NCI-H748 (cell line): ENCODE measurements around the gene SUV39H2.
"Not testable (repeated sequence)": the region's sequence is repeated elsewhere in the genome, so short reads cannot be mapped to it uniquely, and the experiment has no call there.

Source experiments
- DNase-seq: peaks from one replicate; lab custom pipeline; 2025; ENCODE audit not compliant: unreplicated experiment; lab: John Stamatoyannopoulos, UW

The SUV39H2 gene

DNA sequence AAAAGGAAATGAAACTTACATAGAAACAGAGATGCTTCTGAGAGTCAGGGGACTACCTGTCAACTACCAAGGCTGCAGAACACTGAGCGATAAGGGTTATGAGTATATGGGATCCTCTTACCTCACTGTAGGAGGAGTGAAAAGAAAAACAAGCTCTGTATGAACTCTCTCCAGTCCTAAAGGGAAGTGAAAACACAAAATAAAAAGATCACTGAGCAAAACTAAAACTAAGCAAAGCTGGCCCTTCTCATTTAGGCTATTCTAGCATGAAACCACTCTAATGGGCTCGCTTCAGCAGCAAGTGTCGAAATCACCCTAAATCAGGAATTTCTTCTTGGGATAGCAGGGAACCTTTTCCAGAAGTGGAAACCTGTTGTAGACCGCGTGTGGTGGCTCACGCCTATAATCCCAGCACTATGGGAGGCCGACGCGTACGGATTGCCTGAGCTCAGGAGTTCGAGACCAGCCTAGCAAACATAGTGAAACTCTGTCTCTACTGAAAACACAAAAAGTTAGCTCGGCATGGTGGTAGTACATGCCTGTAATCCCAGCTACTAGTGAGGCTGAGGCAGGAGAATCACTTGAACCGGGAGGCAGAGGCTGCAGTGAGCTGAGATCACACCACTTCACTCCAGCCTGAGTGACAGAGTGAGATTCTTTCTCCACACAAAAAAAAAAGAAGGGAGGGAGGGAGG, 48.2 kb downstream of the SUV39H2 start:
- no peak for DNase-seq

DNA sequence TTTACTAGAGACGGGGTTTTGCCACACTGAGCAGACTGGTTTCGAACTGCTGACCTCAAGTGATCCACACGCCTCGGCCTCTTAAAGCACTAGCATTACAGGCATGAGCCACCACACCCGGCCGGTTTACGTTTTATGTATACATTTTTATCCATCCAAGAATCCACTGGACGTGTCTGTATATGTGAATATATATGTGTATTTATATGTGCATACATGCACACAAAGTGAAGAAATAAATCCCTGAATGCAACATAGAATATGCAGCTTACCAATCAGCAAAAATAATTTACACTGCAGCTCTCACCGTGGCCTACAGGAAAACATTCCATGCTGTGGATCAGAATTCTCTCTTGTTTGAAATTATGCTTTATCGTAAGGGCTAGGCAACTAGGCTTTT, 51.9 kb downstream of the SUV39H2 start:
- DNase-seq: no peak

DNA sequence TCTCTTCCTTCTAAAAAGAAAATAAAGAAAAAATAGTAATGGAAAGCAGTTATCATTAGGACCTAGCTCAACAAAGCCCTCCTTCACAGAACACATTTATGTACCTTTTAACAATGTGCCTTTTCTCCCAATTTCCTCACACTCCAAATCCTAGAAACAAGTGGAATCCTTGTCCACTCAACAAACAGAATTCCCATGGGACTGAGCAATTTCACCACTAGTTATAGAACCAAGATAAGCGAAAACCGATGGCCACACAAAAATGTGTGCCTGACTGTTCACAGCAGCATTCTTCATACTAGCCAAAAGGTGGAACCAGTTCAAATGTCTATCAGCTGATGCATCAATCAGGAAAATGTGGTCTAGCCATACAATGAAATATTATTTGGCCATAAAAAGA, 57.9 kb downstream of the SUV39H2 start:
- no peak for DNase-seq

DNA sequence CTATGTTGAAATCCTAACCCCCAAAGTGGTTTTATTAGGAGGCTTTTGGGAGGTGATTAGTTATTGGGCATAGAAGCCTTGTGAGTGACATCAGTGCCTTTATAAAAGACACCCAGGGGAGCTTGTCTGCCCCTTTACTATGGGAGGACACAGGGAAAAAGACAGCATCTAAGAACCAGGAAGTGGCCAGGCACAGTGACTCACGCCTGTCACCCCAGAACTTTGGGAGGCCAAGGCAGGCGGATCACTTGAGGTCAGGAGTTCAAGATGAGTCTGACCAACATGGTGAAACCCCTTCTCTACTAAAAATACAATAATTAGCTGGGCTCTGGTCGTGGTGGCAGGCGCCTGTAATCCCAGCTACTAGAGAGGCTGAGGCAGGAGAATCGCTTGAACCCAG, 60.3 kb downstream of the SUV39H2 start:
- DNase-seq: not testable (repeated sequence)

DNA sequence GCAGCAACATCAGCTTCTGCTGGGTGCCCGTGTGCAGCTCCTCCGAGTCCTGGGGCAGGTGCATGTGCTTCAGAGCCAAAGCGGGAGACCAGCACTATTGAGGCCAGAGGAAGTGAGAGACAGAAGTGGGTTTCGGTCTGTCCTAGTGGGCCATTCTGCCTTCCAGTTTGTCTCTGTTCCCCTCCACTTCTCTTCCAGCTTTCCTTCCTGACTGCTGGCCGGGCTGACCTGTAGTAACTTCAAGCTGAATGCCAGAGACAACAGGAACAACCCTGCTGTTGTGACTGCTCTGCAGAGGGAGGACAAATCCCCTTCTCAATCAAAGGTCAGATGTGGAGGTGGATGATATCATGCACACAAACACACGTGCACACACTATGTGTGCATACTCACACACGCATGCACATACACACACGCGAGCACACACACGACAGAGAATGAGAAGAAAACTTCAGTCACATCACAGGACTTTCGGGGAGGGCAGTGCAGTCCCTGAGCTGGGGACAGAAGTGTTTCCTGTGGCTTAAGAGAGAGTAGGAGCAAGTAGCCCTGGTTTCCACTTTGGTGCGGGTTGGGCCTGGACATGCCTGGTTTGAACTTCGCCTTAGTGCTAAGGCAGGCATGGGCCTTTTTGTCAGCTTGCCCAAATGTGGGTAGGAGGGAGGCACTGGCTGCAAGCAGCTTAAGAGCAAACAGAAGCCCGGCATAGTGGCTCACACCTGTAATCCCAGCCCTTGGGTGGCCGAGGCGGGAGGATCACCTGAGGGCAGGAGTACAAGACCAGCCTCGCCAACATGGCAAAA, 63.7 kb downstream of the SUV39H2 start:
- not testable (repeated sequence) for DNase-seq

DNA sequence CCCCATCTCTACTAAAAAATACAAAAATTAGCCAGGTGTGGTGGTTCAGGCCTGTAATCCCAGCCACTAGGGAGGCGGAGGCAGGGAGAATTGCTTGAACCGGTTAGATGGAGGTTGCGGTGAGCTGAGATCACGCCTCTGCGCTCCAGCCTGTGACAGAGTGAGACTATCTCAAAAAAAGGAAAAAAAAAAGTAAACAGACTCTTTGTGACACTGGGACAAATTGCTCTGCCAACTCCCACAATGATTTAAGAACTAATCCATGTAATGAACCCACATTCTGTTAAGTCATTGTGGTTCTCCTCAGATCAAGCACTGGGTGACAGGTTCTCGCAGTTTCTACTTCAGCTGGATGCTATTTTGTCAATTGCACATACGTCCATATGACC, 64.3 kb downstream of the SUV39H2 start:
- DNase-seq: not testable (repeated sequence)

DNA sequence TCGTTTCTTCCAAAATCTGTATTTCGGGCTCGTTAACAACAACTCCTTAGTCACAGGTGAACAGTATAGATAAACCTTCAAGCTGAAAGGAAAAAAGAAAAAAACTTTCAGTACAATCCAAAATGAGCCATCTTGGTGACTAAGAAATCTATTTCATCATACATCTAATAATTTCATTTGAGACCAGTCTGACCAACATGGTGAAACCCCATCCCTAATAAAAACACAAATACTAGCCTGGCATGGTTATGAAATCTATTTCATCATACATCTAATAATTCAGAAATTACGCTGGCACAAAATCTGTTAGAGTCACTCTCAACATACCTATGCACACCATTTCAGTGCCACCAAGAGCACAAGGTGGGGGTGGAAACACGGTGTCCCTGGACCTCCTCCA, 66.4 kb downstream of the SUV39H2 start:
- DNase-seq: no peak

DNA sequence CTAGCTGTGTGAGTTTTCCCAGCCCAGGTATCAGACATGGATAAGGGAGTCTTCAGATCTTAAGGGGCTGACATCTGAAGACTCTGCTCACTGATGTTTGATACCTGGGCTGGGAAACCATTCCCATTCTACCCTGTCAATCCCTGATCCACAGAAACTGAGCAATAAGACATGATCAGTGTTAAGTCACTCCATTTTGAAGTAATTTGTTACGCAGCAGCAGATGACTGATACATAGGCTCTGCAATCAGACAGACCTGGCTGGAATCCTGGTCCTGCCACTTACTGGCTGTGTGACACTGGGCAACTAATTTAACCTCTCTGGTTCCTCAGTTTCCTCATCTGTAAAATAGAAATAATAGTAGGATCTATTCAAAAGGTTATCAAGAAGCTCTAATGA, 68.6 kb downstream of the SUV39H2 start:
- DNase-seq: no peak

DNA sequence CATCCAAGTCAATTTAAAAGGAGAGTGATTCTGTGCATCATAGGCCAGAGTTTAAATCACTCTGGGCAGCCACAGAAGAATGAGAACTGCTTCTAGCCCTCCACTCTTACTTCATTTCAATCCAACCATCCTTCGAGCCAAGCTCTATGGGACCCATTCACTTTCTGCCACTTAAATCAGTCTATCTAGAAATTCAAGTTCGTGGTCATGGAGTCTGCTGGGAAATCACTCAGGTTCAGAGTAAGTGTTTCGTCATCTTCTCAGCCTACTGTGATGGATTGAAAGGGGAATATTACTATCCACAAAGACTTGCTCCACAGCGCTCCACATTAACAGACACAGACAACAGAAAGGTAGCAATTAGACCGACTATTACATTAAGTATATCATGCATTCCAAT, 70.6 kb downstream of the SUV39H2 start:
- no peak for DNase-seq

DNA sequence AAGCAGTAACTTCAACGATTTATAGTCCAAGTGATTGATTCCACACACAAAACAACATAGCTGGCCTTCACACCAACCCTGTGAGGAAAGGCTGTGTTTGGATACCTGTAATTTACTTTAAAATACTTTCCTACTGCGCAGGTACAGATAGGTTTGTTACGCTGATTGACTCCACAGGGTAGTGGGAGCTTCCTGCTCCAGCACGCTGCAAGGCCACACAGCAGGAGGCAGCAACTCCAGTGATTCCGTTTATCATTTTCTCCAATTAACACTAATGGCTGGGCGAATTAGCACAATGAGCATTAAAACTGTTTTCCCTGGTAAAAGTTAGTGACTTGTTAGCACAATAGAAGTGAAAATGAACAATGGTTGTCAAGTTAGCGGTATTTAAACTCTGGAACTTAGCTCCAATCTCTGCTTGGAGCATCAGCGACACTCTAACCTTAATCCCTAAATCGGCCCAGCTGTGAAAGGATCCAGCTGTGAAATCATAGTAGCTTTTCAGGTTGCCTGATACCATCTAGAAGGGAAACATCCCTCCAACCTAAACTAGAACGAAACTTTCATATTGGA, 74.3 kb downstream of the SUV39H2 start:
- peak; percentile 14 for DNase-seq

DNA sequence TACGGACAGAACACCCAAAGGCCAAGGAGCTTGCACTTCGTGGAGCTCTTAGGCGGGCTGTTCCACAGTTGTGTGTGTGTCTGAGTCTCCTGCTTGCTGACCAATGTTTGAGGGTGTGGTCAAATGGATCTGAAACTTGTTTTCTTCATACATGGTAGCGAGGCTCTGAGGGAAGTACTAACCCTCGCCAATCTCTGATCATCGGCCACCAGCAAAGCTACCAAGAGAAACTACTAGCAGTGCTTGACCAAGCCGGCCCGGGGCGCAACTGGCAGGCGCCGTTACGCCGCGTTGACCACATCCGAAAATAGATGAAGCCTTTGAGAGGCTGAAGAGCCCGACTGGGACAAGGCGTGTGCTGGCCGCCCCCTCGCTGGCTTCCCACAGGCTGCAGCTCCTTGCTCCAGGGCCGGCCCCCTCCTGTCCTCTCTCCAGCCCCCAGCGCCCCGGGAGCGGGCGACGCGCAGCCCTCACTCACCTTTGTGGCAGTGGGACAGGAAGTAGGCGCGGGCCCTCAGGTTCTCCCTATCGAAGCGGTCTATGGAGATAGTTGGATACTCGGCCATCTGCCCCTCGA, 74.8 kb downstream of the SUV39H2 start:
- DNase-seq: peak; percentile 60
